Stimulated activated CD8-positive, alpha-beta memory T cell treated with anti-CD3 and anti-CD28 coated beads, Interleukin-4, amount 100 ng/mL, for 1 hour (primary cell): Measurements from ENCODE around the gene EMILIN1.
"Not testable (repeated sequence)": the region's sequence is repeated elsewhere in the genome, so short reads cannot be mapped to it uniquely, and the experiment has no call there.

Experiments
- DNase-seq, 2 donors: peaks; one replicate each; pipeline ENCODE4 v3.0.0-alpha.2; 2020; ENCODE audit warnings: low read depth in 2 of 2, low spot score in 1 of 2

The EMILIN1 gene

DNA sequence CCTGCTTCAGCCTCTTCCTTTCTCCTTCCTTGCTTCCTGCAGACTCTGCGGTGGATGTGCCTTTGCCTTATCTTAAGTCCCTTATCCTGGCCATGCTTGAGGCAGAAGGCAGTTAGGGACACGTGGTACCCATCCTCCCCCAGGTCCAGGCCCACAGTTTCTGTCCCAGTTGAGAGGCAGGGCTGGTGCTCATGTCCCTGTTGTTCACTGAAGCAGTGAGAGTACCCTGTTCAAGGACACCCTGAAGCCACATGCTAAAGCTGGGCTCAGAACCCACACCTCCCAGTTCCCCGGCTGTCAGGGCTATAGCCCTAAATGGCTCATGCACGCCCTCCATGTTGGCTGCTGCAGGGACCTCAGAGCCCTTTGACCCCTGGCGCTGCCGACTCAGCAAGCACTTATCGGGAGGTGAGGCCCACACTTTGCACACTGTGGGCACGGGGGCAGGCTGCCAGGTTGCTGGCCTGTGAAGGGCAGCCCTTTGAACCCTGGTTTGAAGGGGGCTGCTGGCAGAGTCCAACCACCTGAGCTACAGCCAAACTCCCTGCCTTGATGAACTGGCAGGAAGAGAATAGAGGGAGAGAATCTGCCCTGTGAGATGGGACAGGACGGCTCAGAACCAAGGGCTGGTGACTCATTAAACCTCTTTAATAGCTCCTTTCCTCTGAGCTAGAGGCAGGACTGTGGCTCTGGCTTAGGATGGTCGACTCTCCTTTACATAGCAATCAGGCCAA is 14.4 kb downstream of the EMILIN1 start:
- DNase-seq = no peak

DNA sequence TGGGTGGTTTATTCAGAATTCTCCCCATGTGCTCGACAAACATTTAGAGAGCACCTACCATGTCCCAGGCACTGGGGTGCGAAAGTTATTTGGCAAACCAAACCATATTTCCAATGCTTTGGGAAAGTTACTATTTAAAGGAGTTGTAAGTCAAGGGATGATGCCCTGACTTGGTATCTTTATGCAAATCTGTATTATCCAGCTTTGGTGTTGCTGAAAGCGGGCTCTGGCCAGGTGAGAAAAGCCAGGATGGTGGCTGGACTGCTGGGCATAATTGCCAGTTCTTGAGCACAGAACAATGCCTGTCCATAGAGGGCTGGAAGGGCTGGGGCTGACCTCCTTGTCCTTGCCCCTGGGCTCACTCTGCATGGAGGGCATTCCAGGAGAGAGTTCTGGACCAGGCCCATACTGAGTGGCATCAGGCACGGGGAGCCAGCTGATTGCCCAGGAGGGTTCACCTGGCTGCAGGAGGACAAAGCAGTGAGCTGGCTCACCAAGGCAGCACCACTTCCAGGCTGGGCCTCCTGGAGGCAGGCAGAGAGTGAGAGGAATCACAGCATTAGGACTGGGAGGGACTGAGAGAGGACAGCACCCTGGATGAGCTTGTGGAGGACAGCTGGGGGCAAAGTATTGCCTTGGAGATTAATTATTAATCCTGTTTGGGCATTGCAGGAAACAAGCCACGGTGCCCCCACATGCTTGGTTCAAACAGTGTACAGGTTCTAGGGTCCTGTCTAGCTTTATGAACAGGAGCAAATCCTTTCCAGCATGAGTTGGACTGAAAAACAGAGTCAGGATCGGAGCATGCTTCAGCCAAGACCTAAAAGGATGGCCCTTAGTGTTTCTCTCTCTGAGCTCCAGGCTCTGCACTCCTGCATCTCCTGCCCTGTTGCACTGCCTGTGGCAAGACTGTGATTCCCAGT is 15.3 kb downstream of the EMILIN1 start:
- DNase-seq = no peak

DNA sequence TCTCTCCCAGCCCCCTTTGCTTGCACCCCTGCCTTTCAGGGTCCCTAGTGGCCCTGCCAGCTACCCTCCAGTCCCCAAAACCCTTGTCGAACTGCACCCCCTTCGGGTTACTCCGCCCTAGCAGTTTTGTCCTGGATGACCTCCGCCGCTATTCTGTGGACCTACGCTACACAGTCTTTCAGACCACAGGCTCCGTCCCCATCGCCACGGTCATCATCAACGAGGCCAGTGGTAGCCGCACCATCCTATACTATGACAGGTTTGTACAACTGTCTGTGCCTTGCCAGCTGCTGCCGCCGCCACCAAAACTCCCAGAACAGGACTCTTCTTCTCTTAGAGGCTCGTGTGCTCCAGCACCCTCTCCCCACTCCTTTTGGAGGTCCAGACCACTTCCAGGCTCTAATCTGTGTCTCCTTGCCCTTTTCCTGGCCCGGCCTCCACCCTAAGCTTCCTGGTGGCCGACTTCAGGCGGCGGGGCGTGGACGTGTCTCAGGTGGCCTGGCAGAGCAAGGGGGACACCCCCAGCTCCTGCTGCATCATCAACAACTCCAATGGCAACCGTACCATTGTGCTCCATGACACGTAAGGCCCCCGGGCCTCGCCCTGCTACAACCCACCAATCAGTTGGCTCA is 16.1 kb downstream of the EMILIN1 start:
- no peak for DNase-seq

DNA sequence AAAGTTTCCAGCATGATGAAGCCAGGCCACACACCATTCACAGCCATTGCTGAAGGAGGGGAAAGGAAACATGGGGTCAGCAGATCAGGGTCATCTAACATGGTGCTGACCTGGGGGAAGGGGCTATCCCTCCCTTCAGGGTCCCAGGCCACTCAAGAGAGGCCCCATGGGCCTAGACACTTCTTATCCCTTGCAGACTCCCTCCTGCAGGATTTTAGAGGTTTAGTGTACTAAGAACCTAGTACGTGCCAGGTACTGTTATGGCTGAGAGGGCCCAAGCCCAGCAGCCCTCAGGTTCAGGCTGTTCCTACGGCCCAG is 17.0 kb downstream of the EMILIN1 start:
- no peak for DNase-seq

DNA sequence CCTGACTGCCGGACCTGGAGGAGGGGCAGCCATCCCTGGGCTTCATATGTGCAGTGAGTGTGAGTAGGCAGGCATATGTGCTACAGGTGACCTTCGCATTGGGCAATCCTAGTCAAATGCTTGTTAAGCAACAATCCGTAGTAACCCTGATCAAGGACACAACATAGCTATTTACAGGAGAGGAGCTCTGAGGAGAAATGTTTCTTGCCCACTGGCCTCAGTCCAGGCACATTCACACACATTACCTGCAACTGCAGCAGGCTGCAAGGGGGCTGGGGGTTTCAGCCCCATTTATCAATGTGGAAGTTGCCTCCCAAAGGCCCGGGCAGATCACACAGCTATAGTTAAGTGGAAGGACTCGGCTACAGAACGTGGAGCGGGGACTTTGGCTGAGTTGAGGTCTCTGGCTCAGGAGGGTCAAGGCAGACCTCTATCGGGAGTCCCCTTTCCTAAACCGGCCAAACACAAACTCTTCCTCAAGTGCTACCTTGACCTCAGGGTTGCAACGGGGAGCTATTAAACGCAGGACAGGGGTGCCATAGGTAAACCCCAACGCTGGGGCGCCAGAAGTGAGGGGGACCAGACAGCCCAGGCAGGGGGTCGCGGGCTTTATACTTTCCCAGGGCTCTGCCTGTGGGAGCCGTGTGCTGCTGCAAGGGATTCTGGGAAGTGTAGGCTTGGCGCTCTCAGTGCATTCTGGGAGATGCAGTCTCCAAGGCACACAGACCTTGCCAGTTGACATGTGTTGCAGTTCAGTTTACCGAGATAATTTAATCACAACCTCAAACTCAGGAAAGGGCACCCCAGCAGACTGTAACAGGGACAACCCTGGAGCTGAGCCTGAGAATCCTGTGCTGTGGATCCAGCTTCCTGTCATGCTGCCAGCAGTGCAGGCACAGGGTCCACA is 17.6 kb downstream of the EMILIN1 start:
- DNase-seq = no peak

DNA sequence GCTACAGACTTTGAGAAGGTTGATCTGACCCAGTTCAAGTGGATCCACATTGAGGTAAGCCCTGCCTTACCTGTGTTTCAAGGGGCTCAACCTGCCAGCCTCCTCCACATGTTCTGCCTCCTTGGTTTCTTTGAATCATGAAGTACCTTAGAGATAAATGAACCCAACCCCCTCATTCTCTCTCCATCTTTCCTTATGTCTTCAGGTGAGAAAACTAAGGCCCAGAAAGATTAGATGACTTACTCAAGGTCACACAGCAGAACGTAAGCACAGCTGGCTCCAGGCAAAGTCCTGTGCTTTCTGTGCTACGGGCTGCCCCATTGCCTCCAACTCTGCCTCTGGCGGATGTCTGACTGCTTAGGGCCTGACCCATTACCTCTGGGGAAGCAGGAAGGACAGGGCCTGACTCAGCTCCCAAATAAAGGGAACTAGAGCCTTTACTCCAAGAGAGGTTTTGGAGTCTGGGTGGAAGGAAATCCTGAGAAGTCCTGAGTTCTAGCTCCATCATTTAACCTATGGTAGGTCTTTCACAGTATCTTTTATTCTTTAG is 18.4 kb downstream of the EMILIN1 start:
- DNase-seq = no peak

DNA sequence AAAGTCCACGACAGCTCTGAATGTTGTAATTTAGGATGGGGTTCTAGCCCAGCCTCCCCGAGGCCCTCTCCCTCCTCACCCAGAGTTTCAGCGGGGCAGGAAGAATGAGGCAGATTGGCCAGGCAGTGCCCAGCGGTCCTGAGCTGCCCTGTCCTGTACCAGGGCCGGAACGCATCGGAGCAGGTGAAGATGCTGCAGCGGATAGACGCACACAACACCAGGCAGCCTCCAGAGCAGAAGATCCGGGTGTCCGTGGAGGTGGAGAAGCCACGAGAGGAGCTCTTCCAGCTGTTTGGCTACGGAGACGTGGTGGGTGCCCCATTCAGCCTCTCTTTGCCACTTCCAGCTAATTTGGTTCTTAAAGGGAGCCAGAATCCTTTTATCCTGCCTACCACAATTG is 18.9 kb downstream of the EMILIN1 start:
- no peak for DNase-seq

DNA sequence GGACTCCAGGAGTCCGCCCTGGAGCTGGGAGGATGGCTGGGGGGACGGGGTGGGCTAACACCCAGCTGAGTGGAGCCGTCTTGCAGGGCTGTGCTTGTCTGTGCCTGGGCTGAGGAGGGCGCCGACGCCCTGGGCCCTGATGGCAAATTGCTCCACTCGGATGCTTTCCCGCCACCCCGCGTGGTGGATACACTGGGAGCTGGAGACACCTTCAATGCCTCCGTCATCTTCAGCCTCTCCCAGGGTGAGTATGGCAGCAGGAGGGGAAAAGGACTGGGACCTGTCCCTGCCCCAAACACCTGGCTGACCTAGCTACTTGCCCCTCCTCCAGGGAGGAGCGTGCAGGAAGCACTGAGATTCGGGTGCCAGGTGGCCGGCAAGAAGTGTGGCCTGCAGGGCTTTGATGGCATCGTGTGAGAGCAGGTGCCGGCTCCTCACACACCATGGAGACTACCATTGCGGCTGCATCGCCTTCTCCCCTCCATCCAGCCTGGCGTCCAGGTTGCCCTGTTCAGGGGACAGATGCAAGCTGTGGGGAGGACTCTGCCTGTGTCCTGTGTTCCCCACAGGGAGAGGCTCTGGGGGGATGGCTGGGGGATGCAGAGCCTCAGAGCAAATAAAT is 21.0 kb downstream of the EMILIN1 start:
- no peak for DNase-seq

DNA sequence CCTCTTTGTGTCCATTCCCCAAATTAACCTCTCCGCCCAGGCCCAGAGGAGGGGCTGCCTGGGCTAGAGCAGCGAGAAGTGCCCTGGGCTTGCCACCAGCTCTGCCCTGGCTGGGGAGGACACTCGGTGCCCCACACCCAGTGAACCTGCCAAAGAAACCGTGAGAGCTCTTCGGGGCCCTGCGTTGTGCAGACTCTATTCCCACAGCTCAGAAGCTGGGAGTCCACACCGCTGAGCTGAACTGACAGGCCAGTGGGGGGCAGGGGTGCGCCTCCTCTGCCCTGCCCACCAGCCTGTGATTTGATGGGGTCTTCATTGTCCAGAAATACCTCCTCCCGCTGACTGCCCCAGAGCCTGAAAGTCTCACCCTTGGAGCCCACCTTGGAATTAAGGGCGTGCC is 21.6 kb downstream of the EMILIN1 start:
- no peak for DNase-seq

DNA sequence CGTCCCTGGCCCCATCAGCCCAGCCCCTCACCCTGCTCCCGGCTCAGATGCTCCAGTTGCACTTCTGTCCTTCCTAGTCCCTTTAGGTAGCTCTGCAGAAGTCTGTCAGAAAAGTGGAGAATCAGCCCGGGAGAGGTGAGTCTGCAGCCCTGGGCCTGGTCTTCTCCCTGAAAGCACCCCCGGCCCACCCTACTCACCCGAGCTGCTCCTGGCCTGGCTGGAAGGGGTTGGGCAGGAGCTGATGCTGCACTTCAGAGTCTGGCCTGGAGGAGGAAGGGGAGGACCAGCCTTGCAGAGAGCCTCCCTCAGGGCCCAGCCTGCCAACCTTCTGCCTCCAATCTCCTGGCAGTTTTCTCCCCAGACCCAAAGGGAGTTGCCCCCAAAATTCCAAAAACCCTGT is 23.9 kb downstream of the EMILIN1 start:
- DNase-seq = no peak

DNA sequence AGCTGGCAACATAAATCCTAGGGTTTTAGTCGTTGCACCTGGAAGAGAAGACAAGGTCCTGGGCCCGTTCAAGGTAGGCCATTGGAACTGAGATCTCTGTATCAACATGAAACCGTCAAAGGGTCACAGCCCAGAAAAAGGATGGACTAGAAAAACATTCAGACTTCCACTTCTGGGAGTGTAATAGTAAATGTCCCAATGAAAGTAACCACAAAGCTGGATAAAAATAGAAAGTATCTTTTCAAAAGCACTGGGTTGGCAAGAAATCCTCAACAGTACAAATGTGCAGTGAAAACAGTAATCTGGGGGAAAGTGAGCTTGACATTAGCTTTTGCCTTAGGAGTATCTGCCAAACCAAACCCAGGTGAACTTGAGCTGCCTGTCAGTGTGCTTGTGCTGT is 27.6 kb downstream of the EMILIN1 start:
- DNase-seq = no peak

DNA sequence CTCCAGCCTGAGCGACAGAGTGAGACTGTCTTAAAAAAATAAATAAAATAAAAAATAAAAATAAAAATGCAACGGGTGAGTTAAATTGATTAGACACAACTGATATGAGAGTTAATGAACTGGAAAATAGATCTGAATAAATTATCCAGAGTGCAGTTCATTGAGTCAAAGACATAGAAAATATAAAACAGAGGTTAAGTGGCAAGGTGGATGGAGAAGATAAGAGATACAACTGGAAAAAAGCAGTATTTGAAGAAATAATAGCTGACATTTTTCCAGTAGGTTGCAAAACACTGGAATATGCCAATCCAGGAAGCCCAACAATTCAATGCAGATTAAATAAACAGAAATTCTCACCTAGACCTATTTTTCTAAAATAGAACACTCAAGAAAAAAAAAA is 29.8 kb downstream of the EMILIN1 start:
- DNase-seq = no peak

DNA sequence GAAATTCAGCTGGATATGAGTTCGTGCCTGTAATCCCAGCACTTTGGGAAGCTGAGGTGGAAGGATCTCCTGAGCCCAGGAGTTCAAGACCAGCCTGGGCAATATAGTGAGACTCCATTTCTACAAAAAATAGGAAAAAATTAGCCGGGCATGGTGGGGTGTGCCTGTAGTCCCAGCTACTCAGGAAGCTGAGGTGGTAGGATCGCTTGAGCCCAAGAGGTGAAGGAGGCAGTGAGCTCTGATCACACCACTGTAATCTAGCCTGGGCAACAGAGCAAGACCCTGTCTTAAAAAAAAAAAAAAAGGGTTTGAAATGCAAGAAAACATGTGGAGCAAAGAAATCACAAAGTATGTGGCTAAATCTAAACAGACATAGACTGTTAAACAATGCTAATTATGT is 30.7 kb downstream of the EMILIN1 start:
- DNase-seq = no peak

DNA sequence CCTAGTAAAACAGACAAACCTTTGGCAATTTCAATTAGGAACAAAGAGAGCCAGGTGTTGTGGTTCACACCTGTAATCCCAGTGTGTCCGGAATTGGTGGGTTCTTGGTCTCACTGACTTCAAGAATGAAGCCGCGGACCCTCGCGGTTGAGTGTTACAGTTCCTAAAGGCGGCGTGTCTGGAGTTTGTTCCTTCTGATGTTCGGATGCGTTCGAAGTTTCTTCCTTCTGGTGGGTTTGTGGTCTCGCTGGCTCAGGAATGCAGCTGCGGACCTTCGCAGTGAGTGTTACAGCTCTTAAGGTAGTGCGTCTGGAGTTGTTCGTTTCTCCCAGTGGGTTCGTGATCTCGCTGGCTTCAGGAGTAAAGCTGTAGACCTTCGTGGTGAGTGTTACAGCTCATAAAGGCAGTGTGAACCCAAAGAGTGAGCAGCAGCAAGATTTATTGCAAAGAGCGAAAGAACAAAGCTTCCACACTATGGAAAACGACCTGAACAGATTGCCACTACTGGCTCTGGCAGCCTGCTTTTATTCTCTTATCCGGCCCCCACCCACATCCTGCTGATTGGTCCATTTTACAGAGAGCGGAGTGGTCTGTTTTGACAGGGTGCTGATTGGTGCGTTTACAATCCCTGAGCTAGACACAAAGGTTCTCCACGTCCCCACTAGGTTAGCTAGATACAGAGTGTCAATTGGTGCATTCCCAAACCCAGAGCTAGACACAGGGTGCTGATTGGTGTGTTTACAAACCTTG is 32.4 kb downstream of the EMILIN1 start:
- not testable (repeated sequence) for DNase-seq

DNA sequence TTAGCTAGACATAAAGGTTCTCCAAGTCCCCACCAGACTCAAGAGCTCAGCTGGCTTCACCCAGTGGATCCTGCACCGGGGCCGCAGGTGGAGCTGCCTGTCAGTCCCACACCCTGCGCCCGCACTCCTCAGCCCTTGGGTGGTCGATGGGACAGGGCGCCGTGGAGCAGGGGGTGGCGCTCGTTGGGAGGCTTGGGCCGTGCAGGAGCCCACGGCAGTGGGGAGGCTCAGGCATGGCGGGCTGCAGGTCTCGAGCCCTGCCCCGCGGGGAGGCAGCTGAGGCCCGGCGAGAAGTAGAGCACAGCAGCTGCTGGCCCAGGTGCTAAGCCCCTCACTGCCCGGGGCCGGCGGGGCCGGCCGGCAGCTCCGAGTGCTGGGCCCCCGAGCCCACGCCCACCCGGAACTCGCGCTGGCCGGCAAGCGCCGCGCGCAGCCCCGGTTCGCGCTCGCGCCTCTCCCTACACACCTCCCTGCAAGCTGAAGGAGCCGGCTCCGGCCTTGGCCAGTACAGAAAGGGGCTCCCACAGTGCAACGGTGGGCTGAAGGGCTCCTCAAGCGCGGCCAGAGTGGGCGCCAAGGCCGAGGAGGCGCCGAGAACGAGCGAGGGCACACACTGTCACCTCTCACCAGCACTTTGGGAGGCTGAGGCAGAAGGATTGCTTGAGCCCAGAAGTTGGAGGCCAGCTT is 33.1 kb downstream of the EMILIN1 start:
- DNase-seq = not testable (repeated sequence)

DNA sequence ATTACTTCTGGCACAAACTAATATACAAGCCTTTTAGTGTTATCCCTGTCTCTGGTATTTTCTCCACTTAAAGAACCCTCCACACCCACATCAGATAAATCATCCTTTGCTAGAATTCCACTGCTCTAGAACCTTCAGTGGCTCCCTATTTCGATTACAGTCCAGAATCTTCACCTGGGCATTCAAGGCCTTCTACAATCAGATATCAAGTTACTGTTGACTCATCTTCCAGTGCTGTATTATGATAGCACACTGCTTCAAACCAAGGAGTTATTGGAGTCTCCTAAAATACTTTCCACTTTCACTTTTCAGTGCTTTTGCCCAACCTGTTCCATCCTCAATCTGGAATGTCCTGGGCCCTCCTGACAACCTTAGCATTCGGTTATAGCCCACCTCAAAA is 37.1 kb downstream of the EMILIN1 start:
- no peak for DNase-seq

DNA sequence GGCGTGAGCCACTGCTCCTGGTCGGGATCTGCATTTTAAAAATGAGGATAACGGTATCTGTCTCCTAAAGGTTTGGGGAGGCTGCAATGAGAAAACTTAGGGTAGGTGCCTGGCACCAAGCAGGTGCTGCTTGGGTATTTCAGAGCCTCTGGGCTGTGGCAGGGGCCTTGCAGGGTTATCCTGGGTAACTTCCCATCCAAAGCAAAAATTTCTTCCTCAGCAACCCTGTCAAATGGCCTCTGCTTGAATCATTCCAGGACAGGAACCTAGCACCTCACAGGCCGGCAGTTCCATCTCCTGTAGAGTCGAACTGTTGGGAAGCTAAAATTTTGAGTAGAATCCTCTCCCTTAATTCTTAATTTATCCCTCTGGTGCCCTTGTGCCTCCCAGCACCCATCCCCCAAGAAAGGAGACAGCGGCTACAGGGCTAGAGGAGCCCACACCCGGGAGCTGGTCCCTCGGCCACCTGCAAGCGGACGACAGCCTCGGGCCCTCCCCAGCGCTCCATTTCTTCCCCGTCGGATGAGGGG is 39.6 kb downstream of the EMILIN1 start:
- DNase-seq = no peak

DNA sequence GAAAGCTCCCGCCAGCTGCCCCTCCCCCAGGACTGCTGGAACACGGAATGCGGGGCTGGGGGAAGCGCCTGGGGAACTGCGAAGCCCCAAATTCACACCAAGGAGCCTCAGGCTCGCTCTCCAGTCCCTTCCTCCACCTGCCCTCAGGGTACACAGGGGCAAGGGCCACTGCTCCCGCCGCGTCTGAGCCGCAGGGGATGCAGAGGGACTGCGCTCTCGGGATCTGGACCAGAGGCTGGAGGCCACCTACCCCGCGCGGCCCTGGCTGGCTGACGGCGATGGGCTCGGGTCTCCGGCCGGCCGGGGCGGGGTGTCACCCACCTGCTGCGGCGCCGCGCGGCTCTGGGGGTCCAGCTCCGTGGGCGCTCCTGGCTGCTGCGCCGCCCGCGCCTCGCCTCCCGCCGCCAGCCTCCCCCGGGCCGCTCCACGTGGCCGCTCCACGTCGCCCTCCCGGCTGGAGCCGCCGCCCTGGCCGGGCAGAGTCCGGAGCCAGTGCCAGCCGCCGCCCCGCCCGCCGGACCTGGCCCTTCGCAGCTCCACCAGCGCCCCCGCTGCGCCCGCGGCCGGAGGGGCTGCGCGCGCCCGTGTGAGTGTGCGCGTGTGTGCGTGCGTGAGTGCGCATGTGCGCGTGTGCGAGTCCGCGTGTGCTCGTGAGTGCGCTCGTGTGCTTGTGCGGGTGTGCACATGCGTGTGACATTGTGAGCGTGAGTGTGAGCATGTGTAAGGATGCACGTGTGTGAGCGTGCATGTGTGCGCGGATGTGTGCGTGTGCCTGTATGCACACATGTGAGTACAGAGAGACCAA is 40.3 kb downstream of the EMILIN1 start, which contains the start of gene CGREF1:
Gene CGREF1 (minus strand): TSS at position 604 of the 805 bp plus-strand sequence. CDS start 14,762 bp downstream, outside the sequence.
- DNase-seq = no peak
